Astrocyte (in vitro differentiated cells and primary cell): ENCODE data around the gene SF1. TPM values are rescaled to one million over a fixed set of nuclear protein-coding genes. Genes with fewer than 3 reads are reported as not detected.

ENCODE experiments used
- DNase-seq: peaks from one replicate; pipeline ENCODE4 v3.0.0-alpha.2; 2010; ENCODE audit warnings: low read depth
- FAIRE-seq: peaks from 2 replicates; lab custom pipeline; 2011; peaks lifted over from hg19 to GRCh38; lab: Jason Lieb, UNC
- H2AFZ ChIP-seq: 2 replicates; pipeline ENCODE4 v1.6.0; 2012; ENCODE audit warnings: low read depth, low read length, inconsistent platforms
- H3K27ac ChIP-seq: 2 replicates; pipeline ENCODE4 v1.5.1; 2011; ENCODE audit warnings: low read depth, low read length, inconsistent platforms
- H3K27me3 ChIP-seq: 2 replicates; pipeline ENCODE4 v1.6.0; 2011; ENCODE audit warnings: low read length, inconsistent platforms; ENCODE audit not compliant: insufficient read depth
- H3K36me3 ChIP-seq: 2 replicates; pipeline ENCODE4 v1.5.1; 2011; ENCODE audit warnings: low read length, inconsistent platforms; ENCODE audit not compliant: insufficient read depth
- H3K4me1 ChIP-seq: 2 replicates; pipeline ENCODE4 v1.5.1; 2011; ENCODE audit warnings: low read length, inconsistent platforms; ENCODE audit not compliant: insufficient read depth
- H3K4me2 ChIP-seq: 2 replicates; pipeline ENCODE4 v1.6.0; 2012; ENCODE audit warnings: low read length, inconsistent platforms
- H3K4me3 ChIP-seq: 2 replicates; pipeline ENCODE4 v1.5.1; 2011; ENCODE audit warnings: low read depth, mild to moderate bottlenecking, low read length, inconsistent platforms; ENCODE audit not compliant: insufficient read depth
- H3K79me2 ChIP-seq: 2 replicates; pipeline ENCODE4 v1.6.0; 2012; ENCODE audit warnings: mild to moderate bottlenecking, low read length, inconsistent platforms; ENCODE audit not compliant: insufficient read depth
- H3K9ac ChIP-seq: 2 replicates; pipeline ENCODE4 v1.6.0; 2012; ENCODE audit warnings: mild to moderate bottlenecking, low read length, inconsistent platforms
- H3K9me3 ChIP-seq: 2 replicates; pipeline ENCODE4 v1.5.1; 2012; ENCODE audit warnings: low read depth, mild to moderate bottlenecking, low read length, inconsistent platforms; ENCODE audit not compliant: insufficient read depth
- H4K20me1 ChIP-seq: 2 replicates; pipeline ENCODE4 v1.6.0; 2012; ENCODE audit warnings: low read length, inconsistent platforms; ENCODE audit not compliant: insufficient read depth
- H3K27ac Mint-ChIP-seq: one replicate; pipeline ENCODE4 v1.8.0; 2021; ENCODE audit warnings: mild to moderate bottlenecking, mixed read lengths; ENCODE audit not compliant: unreplicated experiment
- H3K27me3 Mint-ChIP-seq: one replicate; pipeline ENCODE4 v1.8.0; 2021; ENCODE audit warnings: low read depth, mixed read lengths; ENCODE audit not compliant: unreplicated experiment
- H3K36me3 Mint-ChIP-seq: one replicate; pipeline ENCODE4 v1.8.0; 2021; ENCODE audit warnings: low read depth, mixed read lengths; ENCODE audit not compliant: unreplicated experiment
- H3K4me1 Mint-ChIP-seq: one replicate; pipeline ENCODE4 v1.8.0; 2021; ENCODE audit warnings: low read depth, mixed read lengths; ENCODE audit not compliant: unreplicated experiment
- H3K4me3 Mint-ChIP-seq: one replicate; pipeline ENCODE4 v1.8.0; 2021; ENCODE audit warnings: mild to moderate bottlenecking, moderate library complexity, mixed read lengths; ENCODE audit not compliant: unreplicated experiment
- H3K9me3 Mint-ChIP-seq: one replicate; pipeline ENCODE4 v1.8.0; 2021; ENCODE audit warnings: mild to moderate bottlenecking, mixed read lengths; ENCODE audit not compliant: unreplicated experiment
- CTCF ChIP-seq: IDR thresholded peaks from 2 replicates; pipeline ENCODE4 v1.5.1; 2011; ENCODE audit warnings: low read depth, mild to moderate bottlenecking, inconsistent platforms, low read length, moderate library complexity; ENCODE audit not compliant: insufficient read depth
- EZH2 ChIP-seq: IDR thresholded peaks from 2 replicates; pipeline ENCODE4 v1.6.1; 2012; ENCODE audit warnings: mild to moderate bottlenecking, low read length, inconsistent platforms; ENCODE audit not compliant: insufficient read depth
- total RNA-seq: library from RNA; stranded (reverse); gene quantifications from 2 replicates; pipeline ENCODE4 v1.2.1, GENCODE V29; 2021

SF1 gene
- total RNA-seq, 1 donor from 2014 or later: 215 TPM

DNA sequence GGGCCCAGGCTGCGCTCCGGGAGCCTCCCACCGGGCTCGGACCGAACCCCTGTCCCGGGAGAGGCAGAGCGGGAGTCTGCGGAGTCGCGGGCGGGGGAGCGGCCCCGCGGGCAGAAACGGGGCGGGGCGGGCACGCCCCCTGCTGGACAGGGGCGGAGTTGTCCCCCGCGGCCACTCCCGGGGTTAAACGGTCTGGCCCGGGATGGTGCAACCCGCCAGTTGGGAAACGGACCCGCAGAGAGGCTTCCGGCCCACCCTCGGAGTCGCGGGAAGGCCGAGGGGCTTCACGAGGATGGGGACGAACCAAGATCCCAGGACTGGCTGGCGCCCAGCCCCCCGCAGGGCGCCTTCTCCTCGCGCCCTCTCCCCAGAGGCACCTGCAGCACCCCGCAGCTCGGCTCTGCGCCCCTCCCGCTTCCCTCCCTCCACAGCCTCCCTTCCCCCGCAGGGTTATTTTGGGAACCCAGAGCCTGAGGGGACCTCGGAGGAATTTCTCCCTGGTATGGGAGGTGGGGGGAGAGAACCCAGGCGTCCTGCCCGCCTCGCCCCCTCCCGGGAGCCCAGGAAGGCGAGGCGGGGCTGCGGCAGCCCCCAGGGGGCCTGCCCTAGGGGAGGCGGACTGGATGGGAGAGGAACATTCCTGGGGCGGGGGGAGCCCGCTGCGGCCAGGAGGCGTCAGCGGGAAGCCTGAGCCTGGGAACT lies 35.3 kb downstream of the SF1 start:
- Histone ChIP-seq H3K9me3 (no peaks in the 10 kb centered on the region), H3K36me3 (no peaks in the 10 kb centered on the region), H3K9ac (no peak overlapping the region), H2AFZ (peak overlapping the region; percentile 62), H3K27ac (no peak overlapping the region), H4K20me1 (peaks cover 5% of the 10 kb centered on the region), H3K79me2 (no peaks in the 10 kb centered on the region), H3K4me2 (peak overlapping the region; percentile 68), H3K4me1 (peaks cover 24% of the 10 kb centered on the region), H3K27me3 (peaks cover 43% of the 10 kb centered on the region), H3K4me3 (peak overlapping the region; percentile 3)
- TF ChIP-seq CTCF (peak; percentile 41), EZH2 (peak; percentile 66)
- Mint-ChIP-seq H3K4me1 (peaks cover 2% of the 10 kb centered on the region), H3K4me3 (no peak overlapping the region), H3K27me3 (peaks cover 36% of the 10 kb centered on the region), H3K36me3 (no peaks in the 10 kb centered on the region), H3K9me3 (no peaks in the 10 kb centered on the region), H3K27ac (no peak overlapping the region)
- FAIRE-seq: no peak
- no peak for DNase-seq

GRCh38 chr11:64742087-64742888 lies 36.1 kb downstream of the SF1 start:
- Mint-ChIP-seq H3K9me3 (no peaks in the 10 kb centered on the region), H3K4me1 (peaks cover 2% of the 10 kb centered on the region), H3K27ac (no peak overlapping the region), H3K36me3 (no peaks in the 10 kb centered on the region), H3K27me3 (peaks cover 38% of the 10 kb centered on the region), H3K4me3 (no peak overlapping the region)
- FAIRE-seq: no peak
- TF ChIP-seq CTCF (no peak), EZH2 (peak; percentile 89)
- Histone ChIP-seq H3K36me3 (no peaks in the 10 kb centered on the region), H3K4me1 (peaks cover 24% of the 10 kb centered on the region), H3K4me2 (peak overlapping the region; percentile 68), H3K79me2 (no peaks in the 10 kb centered on the region), H3K4me3 (peak overlapping the region; percentile 3), H3K9ac (no peak overlapping the region), H3K9me3 (no peaks in the 10 kb centered on the region), H3K27me3 (peaks cover 43% of the 10 kb centered on the region), H2AFZ (peak overlapping the region; percentile 62), H3K27ac (no peak overlapping the region), H4K20me1 (peaks cover 5% of the 10 kb centered on the region)
- DNase-seq: no peak
